ENCODE results near the gene DVL1.
A peak's percentile ranks its signal among the peaks of the same experiment; 100 is the strongest.
"Not testable (repeated sequence)": the region's sequence is repeated elsewhere in the genome, so short reads cannot be mapped to it uniquely, and the experiment has no call there.

DVL1 gene

DNA sequence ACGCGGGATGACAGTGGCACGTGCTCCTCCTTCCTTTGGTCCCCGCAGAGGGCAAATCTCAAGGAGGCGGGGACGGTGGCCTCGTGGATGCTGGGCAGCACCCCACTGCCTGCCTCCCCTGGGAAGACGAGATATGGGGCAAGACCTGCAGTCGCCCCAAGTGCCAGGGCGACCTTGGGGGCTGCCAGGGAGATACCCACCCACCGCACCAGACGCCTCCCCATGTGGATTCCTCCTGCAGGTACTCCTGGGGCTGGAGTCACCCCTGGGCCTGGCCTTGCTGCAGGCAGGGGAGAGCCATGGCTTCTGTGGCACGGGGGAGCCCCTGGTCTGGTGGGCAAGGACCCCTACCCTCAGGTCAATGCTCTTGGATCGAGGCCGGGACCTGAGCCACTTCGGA is 31.6 kb upstream of the DVL1 start:
- H3K9me3 Mint-ChIP-seq (ENCODE audit: low read depth): no peaks in the 10 kb centered on the region
- peaks cover 2% of the 10 kb centered on the region for H3K4me1 Mint-ChIP-seq (ENCODE audit: low read depth)
- no peaks in the 10 kb centered on the region for H3K36me3 Mint-ChIP-seq
- no peaks in the 10 kb centered on the region for H3K27me3 Mint-ChIP-seq
- no peak overlapping the region for H3K4me3 Mint-ChIP-seq
- H3K27ac Mint-ChIP-seq: no peak overlapping the region

- Mint-ChIP-seq H3K36me3 (no peaks in the 10 kb centered on the region), H3K9me3 (ENCODE audit: low read depth) (no peaks in the 10 kb centered on the region), H3K27me3 (no peaks in the 10 kb centered on the region), H3K4me1 (ENCODE audit: low read depth) (peaks cover 7% of the 10 kb centered on the region), H3K4me3 (no peak overlapping the region), H3K27ac (no peak overlapping the region)
Measured at GRCh38 chr1:1377540-1378205, 28.5 kb upstream of the DVL1 start.

- Mint-ChIP-seq H3K4me1 (ENCODE audit: low read depth) (peaks cover 8% of the 10 kb centered on the region), H3K27ac (peak overlapping the region; percentile 28), H3K4me3 (peak overlapping the region; percentile 91), H3K9me3 (ENCODE audit: low read depth) (no peaks in the 10 kb centered on the region), H3K36me3 (no peaks in the 10 kb centered on the region), H3K27me3 (no peaks in the 10 kb centered on the region)
Measured at GRCh38 chr1:1376551-1377226, 27.5 kb upstream of the DVL1 start.

- Mint-ChIP-seq H3K9me3 (ENCODE audit: low read depth) (no peaks in the 10 kb centered on the region), H3K27ac (peak within 1 kb of the TSS; percentile 93), H3K36me3 (no peaks in the 10 kb centered on the region), H3K4me3 (peak within 1 kb of the TSS; percentile 91), H3K27me3 (no peaks in the 10 kb centered on the region), H3K4me1 (ENCODE audit: low read depth) (peaks cover 14% of the 10 kb centered on the region)
Measured at GRCh38 chr1:1374929-1375662, 25.9 kb upstream of the DVL1 start, which contains the start of gene AURKAIP1. AURKAIP1 (minus strand) TSS chr1:1375207; CDS start chr1:1374756, 451 bp downstream.

GRCh38 chr1:1374589-1374928 is 25.3 kb upstream of the DVL1 start:
- no peaks in the 10 kb centered on the region for H3K36me3 Mint-ChIP-seq
- H3K4me3 Mint-ChIP-seq: peak overlapping the region; percentile 91
- no peaks in the 10 kb centered on the region for H3K27me3 Mint-ChIP-seq
- peak overlapping the region; percentile 28 for H3K27ac Mint-ChIP-seq
- peaks cover 15% of the 10 kb centered on the region for H3K4me1 Mint-ChIP-seq (ENCODE audit: low read depth)
- no peaks in the 10 kb centered on the region for H3K9me3 Mint-ChIP-seq (ENCODE audit: low read depth)

DNA sequence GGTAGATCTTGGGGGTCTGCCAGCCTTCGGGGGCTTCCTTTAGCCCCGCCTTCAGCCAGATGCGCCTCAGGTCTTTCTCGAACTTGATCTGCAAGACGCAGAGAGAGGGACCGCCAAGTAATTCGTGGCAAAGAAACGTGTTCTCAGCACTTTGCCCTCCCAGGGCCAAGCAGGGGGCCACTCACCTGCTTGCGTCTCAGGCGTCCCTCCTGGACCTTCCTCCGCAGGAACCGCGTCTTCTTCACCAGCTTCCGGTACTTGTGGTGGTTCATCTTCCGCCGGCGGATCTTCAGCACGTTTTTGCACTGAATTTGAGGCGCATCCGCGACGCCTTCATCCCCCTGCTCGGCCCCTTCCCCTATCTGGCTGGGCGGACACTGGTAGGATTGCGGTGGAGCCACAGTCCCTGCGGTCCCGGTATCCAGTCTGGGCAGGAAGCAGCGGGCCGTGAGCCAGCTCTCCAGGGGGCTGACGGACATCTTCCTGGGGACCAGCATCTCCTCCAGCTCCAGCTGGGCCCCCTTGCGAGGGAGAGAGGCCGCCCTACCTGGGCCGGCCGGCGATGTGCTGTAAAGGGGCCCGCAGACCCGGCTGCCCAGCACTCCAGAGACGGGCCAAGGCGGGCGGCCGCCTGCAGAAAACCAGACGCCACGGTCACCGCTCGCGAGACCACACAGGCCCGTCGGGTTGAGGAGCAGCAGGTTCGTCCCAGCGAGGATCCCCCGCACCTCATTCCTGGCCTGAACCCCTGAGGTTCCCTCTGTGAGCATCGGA is 24.8 kb upstream of the DVL1 start:
- Mint-ChIP-seq H3K4me3 (peak overlapping the region; percentile 91), H3K9me3 (ENCODE audit: low read depth) (no peaks in the 10 kb centered on the region), H3K36me3 (no peaks in the 10 kb centered on the region), H3K27me3 (no peaks in the 10 kb centered on the region), H3K4me1 (ENCODE audit: low read depth) (peaks cover 15% of the 10 kb centered on the region), H3K27ac (peak overlapping the region; percentile 46)

DNA sequence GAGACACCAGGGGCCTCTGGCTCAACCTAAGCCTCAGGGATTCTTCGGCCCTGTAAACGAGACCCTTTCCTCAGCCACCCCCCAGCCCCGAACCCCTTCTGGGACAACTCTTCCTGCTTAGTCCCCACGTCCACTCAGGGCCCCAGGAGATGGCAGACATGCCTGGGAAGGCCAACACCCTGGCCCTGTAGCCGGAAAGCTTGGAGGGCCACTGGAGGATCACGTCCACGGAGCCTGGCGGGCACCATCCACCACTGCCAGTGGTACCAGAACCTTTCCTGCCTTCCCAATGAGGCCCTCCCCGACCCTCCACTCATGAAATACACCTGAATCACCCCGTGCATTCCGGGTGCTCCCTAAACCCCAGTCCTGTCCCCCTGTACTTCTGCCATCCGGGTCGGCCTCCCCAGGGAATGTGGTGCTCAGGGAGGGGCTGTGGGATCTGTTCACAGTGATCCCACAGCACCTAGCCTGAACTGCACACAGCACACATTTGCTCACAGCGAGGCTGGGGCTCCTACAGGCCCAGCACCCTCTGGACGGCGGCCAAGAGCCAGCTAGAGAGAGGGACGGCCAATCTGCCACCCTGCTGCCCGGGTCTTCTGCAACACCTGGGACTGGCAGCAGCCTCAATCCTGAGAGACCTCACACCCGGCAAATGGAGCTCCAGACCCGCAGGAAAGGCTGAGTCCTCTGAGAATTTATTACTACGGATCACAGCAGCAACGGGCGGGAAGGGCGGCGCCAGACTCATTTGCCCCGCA is 24.0 kb upstream of the DVL1 start:
- Mint-ChIP-seq H3K27ac (no peak overlapping the region), H3K9me3 (ENCODE audit: low read depth) (no peaks in the 10 kb centered on the region), H3K36me3 (no peaks in the 10 kb centered on the region), H3K27me3 (no peaks in the 10 kb centered on the region), H3K4me3 (peak overlapping the region; percentile 91), H3K4me1 (ENCODE audit: low read depth) (peaks cover 15% of the 10 kb centered on the region)

DNA sequence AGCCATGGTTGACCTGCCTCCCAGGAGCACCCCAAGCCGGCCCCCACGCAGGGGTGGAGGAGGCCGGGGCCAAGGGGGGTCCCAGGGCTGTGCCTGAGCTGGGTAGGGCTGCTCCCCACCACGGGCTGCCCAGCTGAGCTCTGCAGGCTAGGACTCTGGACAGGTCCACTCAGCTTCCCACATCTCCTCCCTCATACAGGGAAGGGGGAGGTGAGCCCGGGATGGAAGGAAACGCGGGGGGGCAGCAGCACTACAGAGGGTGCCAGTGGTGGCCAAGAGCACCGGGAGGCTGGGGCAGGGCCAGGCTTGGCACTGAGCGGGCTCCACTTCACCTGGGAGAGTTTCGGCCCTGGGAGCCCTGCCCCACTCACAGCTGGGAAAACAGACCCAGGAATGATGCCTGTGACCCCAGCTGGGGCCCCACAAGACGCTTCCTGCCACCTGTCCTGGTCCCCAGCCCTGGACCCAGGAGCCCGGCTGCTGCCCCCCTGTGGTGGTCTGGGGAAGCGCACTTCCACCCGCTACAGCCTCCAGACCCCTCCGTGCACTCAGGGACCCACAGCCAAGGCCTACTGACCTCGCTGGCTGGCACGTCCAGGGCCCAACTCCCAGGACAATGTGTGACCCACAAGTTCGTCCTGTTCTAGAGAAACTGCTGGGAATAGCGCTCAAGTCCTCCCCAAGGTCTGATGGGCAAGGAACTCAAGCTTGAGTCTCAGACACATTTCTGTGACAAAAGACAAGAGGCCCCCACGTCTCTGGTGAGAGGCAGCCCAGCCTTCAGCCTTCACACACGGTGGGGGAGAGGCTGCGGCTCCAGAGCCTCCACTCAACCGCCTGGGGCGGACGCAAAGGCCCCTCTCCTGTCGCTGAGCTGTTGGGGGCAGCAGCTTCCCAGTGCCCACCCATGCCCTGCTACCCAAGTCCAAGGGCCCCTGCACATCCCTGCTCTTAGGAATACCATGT is 22.8 kb upstream of the DVL1 start:
- Mint-ChIP-seq H3K27ac (no peak overlapping the region), H3K4me3 (peak overlapping the region; percentile 54), H3K36me3 (no peaks in the 10 kb centered on the region), H3K4me1 (ENCODE audit: low read depth) (peaks cover 15% of the 10 kb centered on the region), H3K27me3 (no peaks in the 10 kb centered on the region), H3K9me3 (ENCODE audit: low read depth) (no peaks in the 10 kb centered on the region)

- Mint-ChIP-seq H3K9me3 (ENCODE audit: low read depth) (no peaks in the 10 kb centered on the region), H3K4me3 (no peak overlapping the region), H3K27me3 (no peaks in the 10 kb centered on the region), H3K27ac (no peak overlapping the region), H3K36me3 (no peaks in the 10 kb centered on the region), H3K4me1 (ENCODE audit: low read depth) (peaks cover 15% of the 10 kb centered on the region)
Measured at GRCh38 chr1:1371364-1371745, 22.1 kb upstream of the DVL1 start.

DNA sequence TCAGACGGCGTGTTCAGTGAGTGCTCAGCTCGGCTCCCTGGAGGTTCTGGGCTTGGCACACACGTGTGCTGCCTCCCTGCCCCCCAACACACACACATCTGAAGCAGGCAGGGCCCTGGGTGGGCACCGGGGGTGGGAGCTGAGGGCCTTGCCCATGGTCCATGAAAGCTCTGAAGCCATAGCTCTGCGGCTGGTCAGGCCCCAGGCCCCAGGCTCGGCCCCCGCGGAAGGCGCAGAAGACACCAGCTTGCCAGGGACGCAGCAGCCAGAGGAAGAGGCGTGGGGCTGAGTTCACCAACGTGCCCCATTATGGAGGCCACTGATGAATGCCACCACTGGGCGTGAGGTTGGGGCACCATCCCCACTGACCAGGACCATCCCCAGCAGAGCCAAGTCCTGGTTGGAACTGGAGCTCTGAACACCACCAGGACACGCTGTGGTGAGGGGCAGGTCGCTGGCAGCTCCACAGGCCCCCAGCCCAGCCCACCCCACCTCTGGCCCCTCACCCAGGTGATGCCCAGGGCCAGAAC is 21.6 kb upstream of the DVL1 start:
- peaks cover 15% of the 10 kb centered on the region for H3K4me1 Mint-ChIP-seq (ENCODE audit: low read depth)

DNA sequence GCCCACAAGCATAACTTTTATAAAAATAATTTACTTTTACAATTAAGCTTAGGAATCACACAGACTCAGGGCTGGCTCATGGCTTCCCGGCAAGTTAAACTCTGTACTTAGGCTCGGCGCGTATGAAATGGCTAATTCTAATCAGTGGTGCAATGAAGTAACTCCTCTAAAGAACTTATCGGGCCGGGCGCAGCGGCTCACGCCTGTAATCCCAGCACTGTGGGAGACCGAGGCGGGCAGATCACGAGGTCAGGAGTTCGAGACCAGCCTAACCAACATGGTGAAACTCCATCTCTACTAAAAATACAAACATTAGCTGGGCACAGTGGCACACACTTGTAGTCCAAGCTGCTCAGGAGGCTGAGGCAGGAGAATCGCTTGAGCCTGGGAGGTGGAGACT is 20.9 kb upstream of the DVL1 start:
- not testable (repeated sequence) for H3K4me3 Mint-ChIP-seq; H3K36me3 Mint-ChIP-seq; H3K27me3 Mint-ChIP-seq; H3K9me3 Mint-ChIP-seq (ENCODE audit: low read depth); H3K27ac Mint-ChIP-seq
- peaks cover 13% of the 10 kb centered on the region for H3K4me1 Mint-ChIP-seq (ENCODE audit: low read depth)

More for the DNA sequence above, 21.6 kb upstream of the DVL1 start:
- H3K9me3 Mint-ChIP-seq (ENCODE audit: low read depth): no peaks in the 10 kb centered on the region
- no peaks in the 10 kb centered on the region for H3K27me3 Mint-ChIP-seq
- no peaks in the 10 kb centered on the region for H3K36me3 Mint-ChIP-seq
- no peak overlapping the region for H3K4me3 Mint-ChIP-seq
- H3K27ac Mint-ChIP-seq: no peak overlapping the region

- Mint-ChIP-seq H3K4me1 (ENCODE audit: low read depth) (peaks cover 9% of the 10 kb centered on the region), H3K27me3 (no peaks in the 10 kb centered on the region), H3K4me3 (no peak overlapping the region), H3K27ac (no peak overlapping the region), H3K36me3 (no peaks in the 10 kb centered on the region), H3K9me3 (ENCODE audit: low read depth) (no peaks in the 10 kb centered on the region)
Measured at GRCh38 chr1:1367315-1367714, 18.1 kb upstream of the DVL1 start.

DNA sequence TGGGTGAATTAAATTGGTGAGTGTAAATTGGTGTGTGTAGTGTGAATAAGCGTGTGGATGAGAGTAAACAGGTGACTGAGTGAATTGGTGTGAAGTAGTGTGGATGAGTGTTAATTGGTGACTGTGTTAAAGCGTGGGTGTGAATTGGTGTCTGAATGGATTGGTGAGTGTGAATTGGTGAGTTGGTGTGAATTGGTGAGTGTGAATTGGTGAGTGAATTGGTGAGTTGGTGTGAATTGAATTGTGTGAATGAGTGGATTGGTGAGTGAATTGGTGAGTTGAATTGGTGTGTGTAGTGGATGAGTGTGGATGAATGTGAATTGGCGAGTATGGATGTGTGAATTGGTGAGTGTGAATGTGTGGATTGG is 17.5 kb upstream of the DVL1 start:
- H3K9me3 Mint-ChIP-seq (ENCODE audit: low read depth): no peaks in the 10 kb centered on the region
- no peaks in the 10 kb centered on the region for H3K27me3 Mint-ChIP-seq
- peaks cover 7% of the 10 kb centered on the region for H3K4me1 Mint-ChIP-seq (ENCODE audit: low read depth)
- H3K4me3 Mint-ChIP-seq: no peak overlapping the region
- H3K27ac Mint-ChIP-seq: no peak overlapping the region
- no peaks in the 10 kb centered on the region for H3K36me3 Mint-ChIP-seq
